Liver (tissue), 2 donors: ENCODE data around the gene CPA5.

Experiments used
- CTCF ChIP-seq: fragments of 150-350 bp; IDR thresholded peaks from 2 replicates; pipeline ENCODE4 v1.5.1; 2017; ENCODE audit warnings: improper control_type of control experiment, low read depth, low read length; ENCODE audit not compliant: missing input control
- FOXA1 ChIP-seq: IDR thresholded peaks from 2 replicates; pipeline ENCODE4 v1.6.1; 2016; ENCODE audit warnings: antibody characterized with exemption
- TF ChIP-seq, protein P1 (sequence below): IDR thresholded peaks from 2 replicates; pipeline ENCODE4 v1.6.1; 2016; ENCODE audit warnings: antibody characterized with exemption
- donor health status: healthy.

- no peak for TF ChIP-seq CTCF
- TF ChIP-seq FOXA1, result no peak
- TF ChIP-seq, protein P1, sequence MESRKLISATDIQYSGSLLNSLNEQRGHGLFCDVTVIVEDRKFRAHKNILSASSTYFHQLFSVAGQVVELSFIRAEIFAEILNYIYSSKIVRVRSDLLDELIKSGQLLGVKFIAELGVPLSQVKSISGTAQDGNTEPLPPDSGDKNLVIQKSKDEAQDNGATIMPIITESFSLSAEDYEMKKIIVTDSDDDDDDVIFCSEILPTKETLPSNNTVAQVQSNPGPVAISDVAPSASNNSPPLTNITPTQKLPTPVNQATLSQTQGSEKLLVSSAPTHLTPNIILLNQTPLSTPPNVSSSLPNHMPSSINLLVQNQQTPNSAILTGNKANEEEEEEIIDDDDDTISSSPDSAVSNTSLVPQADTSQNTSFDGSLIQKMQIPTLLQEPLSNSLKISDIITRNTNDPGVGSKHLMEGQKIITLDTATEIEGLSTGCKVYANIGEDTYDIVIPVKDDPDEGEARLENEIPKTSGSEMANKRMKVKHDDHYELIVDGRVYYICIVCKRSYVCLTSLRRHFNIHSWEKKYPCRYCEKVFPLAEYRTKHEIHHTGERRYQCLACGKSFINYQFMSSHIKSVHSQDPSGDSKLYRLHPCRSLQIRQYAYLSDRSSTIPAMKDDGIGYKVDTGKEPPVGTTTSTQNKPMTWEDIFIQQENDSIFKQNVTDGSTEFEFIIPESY, result no peak
Observed at GRCh38 chr7:130361681-130362080, 17.1 kb downstream of the CPA5 start.
